NT2/D1 (cell line): Measurements from ENCODE around the gene PGAM1.

Experiments
- SUZ12 ChIP-seq: IDR thresholded peaks from 2 replicates; pipeline ENCODE4 v1.6.1; 2011; ENCODE audit not compliant: insufficient read length, insufficient read depth; ENCODE audit errors: extremely low read depth
- YY1 ChIP-seq: IDR thresholded peaks from 2 replicates; pipeline ENCODE4 v1.6.1; 2011; ENCODE audit not compliant: insufficient read length, insufficient read depth
- ZNF274 ChIP-seq: IDR thresholded peaks from 2 replicates; pipeline ENCODE4 v1.6.1; 2011; ENCODE audit warnings: mild to moderate bottlenecking, low read depth, low read length

- TF ChIP-seq YY1 (no peak), ZNF274 (no peak), SUZ12 (no peak)
Observed at GRCh38 chr10:97482381-97482780, 56.4 kb downstream of the PGAM1 start.
